Posterior vena cava (tissue), 2 donors: ENCODE data around the gene UFL1. TPM values are rescaled to one million over a fixed set of nuclear protein-coding genes. Genes with fewer than 3 reads are reported as not detected.
"Not testable (repeated sequence)": the region's sequence is repeated elsewhere in the genome, so short reads cannot be mapped to it uniquely, and the experiment has no call there.

ENCODE experiments used
- DNase-seq: peaks from one replicate; pipeline ENCODE4 v3.0.0-alpha.2; 2020; ENCODE audit warnings: low spot score
- intact Hi-C, 2 donors: fragments of 100-400 bp; cut with DNase I; formaldehyde crosslinking; loops; one replicate each; pipeline versions ENCODE4 v1.14.1 to v1.14.2; 2022 to 2023
- long read RNA-seq, 2 donors: library from polyadenylated mRNA; unstranded; transcript quantifications; one replicate each; pipeline ENCODE4 v2.0.0, GENCODE V29; 2020 to 2021
- total RNA-seq, 2 donors: library from RNA; stranded (reverse); fragmentation: NEBNext Ultra II Directional; extraction: Animal tissue kit (Norgen Biotek cat#: 25700); gene quantifications; one replicate each; pipeline ENCODE4 v1.2.1, GENCODE V29; 2021
- donor health status: DM: yes; HTN: yes; CAD: no.
- donor health status: DM: yes; HTN: yes; CAD: no.

The UFL1 gene
- 10 to 100 TPM; 28.1 to 28.9 TPM for total RNA-seq
- long read RNA-seq, donor 1, full-length matches to known transcripts: 5 of 15 reads
- long read RNA-seq, donor 1, partial matches to known transcripts: 9 of 15 reads
- long read RNA-seq, donor 1, other reads (novel, unspliced or antisense): 1 of 15 reads
- long read RNA-seq, donor 2, full-length matches to known transcripts: 1 of 77 reads
- long read RNA-seq, donor 2, partial matches to known transcripts: 74 of 77 reads
- long read RNA-seq, donor 2, other reads (novel, unspliced or antisense): 2 of 77 reads

GRCh38 chr6:96521644-96522464 lies at the start of gene UFL1:
TSS of gene UFL1 (plus strand) at chr6:96521806. CDS start at chr6:96521874, 68 bp downstream.
- DNase-seq: peak; percentile 98
- intact Hi-C loops: loop anchor here in 1 of 2 donors (10.0 kb wide), 1 partner anchor 373 kb away; the partner anchor contains the start of gene NDUFAF4

DNA sequence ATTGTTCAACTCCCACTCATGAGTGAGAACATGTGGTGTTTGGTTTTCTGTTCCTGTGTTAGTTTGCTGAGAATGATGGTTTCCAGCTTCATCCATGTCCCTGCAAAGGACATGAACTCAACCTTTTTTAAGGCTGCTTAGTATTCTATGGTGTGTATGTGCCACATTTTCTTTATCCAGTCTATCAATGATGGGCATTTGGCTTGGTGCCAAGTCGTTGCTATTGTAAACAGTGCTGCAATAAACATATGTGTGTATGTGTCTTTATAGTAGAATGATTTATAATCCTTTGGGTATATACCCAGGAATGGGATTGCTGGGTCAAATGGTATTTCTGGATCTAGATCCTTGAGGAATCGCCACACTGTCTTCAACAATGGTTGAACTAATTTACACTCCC lies 49.3 kb upstream of the UFL1 start:
- intact Hi-C loops, DNase-seq: not testable (repeated sequence)

DNA sequence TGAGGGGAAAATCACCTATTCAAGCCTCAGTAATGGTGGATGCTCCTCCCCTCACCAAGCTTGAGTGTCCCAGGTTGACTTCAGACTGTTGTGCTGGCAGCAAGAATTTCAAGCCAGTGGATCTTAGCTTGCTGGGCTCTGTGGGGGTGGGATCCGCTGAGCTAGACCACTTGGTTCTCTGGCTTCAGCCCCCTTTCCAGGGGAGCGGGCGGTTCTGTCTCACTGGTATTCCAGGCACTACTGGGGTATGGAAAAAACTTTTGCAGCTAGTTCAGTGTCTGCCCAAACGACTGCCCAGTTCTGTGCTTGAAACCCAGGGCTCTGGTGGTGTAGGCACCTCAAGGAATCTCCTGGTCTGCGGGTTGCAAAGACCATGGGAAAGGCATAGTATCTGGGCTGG lies 42.9 kb upstream of the UFL1 start:
- DNase-seq: no peak
- intact Hi-C loops: no loop called here

DNA sequence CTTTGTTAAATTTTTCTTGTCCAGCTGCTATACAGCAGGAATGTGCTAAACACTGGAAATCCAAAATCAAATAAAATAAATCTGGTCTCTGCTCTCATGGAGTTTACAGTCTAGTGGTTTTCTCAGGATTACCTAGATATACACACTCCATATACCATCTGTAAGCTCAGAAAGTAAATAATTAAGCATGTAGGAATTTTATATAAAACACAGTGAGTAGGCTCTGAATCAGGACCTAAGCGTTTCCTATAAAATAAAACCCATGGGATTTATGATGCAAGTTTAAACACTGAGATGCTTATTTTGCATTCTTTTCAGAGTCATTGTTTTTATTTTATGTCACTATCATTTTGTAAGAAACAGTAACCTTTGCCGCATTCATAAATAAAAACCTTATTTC lies 29.7 kb upstream of the UFL1 start:
- intact Hi-C loops: no loop called here
- no peak for DNase-seq

DNA sequence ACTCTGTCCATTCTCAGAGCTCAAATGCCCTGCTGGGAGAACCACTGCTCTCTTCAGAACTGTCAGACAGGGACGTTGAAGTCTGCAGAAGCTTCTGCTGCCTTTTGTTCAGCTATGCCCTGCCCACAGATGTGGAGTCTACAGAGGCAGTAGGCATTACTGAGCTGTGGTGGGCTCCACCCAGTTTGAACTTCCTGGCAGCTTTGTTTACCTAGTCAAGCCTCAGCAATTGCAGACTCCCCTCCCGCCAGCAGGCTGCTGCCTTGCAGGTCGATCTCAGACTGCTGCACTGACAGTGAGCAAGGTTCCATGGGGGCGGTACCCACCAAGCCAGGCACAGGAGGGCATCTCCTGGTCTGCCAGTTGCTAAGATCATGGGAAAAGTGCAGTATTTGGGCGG lies 21.8 kb upstream of the UFL1 start:
- intact Hi-C loops: no loop called here
- DNase-seq: no peak

DNA sequence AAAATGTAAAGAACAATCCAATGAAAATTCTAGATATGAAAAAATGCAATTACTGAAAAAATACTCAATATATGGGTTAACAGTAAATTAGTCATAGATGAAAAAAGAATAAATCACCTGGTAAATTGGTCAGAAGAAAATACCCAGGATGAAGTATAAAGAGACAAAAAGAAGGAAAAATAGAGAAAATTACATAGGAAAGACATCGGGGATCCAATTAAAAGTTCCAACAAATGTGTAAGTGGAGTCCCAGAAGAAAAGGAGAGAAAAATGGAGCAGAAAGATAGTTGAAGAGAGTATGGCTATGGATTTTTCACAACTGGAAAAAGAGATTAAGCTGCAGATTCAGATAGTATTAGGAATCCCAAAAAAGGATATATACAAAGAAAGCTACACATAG lies 18.7 kb upstream of the UFL1 start:
- intact Hi-C loops: no loop called here
- DNase-seq: no peak

GRCh38 chr6:96505363-96505762 lies 16.2 kb upstream of the UFL1 start:
- intact Hi-C loops: no loop called here
- DNase-seq: no peak

- intact Hi-C loops: no loop called here
- DNase-seq: no peak
Measured at GRCh38 chr6:96509281-96509680, 12.3 kb upstream of the UFL1 start.

DNA sequence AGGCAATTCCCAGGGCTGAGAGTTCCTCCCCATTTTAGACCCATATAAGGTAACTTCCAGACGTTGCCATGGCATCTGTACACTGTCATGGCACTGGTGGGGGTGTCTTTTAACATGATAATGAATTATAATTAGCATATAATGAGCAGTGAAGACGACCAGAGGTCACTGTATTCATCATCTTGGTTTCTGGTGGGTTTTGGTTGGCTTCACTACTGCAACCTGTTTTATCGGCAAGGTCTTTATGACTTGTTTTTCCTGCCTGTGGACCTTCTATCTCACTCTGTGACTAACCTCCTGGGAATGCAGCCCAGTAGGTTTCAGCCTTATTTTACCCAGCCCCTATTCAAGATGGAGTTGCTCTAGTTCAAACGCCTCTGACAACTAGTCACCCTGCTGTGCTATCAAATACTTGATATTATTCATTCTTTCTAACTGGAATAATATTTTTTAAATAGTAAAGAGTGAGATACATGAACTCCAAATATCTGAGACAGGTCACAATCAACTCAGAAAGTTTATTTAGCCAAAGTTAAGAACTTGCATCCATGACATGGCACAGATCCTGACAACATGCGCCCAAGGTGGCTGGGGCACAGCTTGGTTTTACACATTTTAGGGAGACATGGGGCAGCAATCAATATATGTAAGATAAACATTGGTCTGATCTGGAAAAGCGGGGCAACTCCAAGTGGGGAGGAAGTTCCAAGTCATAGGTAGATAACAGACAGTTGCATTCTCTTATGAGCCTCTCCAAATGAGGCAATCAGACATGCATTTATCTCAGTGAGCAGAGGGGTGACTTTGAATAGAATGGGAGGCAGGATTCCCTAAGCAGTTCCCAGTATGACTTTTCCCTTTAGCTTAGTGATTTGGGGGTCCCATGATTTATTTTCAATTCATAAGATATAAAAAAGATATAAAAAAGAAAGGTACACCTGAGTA lies 1.2 kb upstream of the UFL1 start:
- intact Hi-C loops: loop anchor here in 1 of 2 donors (10.0 kb wide), 1 partner anchor 374 kb away; the partner anchor contains the start of gene NDUFAF4

GRCh38 chr6:96521306-96521643 lies 331 bp upstream of the UFL1 start:
- DNase-seq: no peak
- intact Hi-C loops: loop anchor here in 1 of 2 donors (10.0 kb wide), 1 partner anchor 374 kb away; the partner anchor contains the start of gene NDUFAF4

More for the DNA sequence above, 1.2 kb upstream of the UFL1 start:
- DNase-seq: no peak

GRCh38 chr6:96522465-96523009 lies 931 bp downstream of the UFL1 start:
- DNase-seq: no peak
- intact Hi-C loops: loop anchor here in 1 of 2 donors (10.0 kb wide), 1 partner anchor 372 kb away; the partner anchor contains the start of gene NDUFAF4

DNA sequence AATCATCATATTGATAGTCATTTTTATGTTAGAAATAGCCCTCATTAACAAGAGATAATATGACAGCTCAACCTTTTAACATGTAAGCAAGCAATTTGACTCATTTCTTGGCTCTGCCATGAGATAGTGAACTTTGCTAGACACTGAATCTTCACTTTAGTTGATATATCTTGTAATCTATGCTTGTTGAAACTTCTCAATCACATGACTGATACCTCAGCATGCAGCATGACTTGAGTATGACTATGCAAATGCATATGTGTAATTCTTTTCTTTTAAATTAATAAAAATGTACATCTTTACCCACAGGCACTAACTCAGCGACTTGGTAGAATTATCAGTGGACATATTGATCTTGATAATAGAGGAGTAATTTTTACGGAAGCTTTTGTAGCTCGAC lies 6.6 kb downstream of the UFL1 start:
- intact Hi-C loops: loop anchor here in 1 of 2 donors (10.0 kb wide), 1 partner anchor 367 kb away; the partner anchor contains the start of gene NDUFAF4
- no peak for DNase-seq

DNA sequence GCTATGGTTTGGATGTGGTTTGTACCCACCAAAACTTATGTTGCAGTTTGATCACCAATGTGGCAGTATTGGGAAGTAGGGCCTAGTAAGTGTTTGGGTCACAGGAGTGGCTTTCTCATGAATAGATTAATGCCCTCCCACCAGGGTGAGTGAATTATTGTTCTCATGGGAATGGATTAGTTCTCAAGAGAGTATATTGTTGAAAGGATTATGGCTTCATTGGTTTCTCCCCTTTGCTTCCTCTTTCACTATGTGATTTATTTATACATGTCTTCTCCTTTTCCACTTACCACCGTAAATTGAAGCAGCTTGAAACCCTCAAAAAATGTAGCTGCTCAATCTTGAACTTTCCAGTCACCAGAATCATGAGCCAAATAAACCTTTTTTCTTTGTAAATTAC lies 10.8 kb downstream of the UFL1 start:
- intact Hi-C loops: no loop called here

DNA sequence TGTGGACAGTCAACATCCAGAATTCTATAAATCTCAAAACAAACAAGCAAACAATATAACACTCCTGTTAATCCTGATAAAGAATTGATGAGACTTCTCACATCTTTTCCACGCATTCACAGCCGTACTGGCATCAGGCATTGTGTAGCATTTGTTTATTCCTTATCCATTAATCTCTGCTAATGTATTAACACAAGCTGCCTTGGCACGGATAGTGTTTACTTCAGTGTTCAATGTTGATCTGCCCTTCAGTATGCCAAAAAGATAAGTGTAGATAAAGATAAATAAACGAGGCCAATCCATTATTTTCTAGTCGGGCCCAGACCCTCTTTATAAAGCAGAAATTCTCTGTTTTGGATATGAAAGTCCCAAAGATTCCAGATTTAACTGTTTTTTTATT lies 16.1 kb downstream of the UFL1 start:
- no peak for DNase-seq
- intact Hi-C loops: no loop called here

More for the DNA sequence above, 10.8 kb downstream of the UFL1 start:
- DNase-seq: no peak

DNA sequence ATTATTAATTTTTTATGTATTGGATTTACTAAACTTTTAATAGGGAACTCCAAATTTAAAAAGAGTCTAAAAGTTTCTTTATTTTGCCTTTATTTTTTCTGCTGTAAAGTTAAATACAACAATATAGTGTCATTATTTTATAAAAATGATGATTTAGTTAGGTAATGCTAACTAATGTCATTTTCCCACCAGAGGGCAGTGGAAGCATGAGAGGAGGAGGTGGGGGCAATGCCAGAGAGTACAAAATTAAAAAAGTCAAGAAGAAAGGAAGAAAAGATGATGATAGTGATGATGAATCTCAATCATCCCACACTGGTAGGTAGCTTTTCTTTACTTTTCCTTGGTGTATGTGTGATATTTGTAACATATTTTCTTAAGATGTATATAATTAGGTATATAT lies 21.1 kb downstream of the UFL1 start:
- intact Hi-C loops: loop anchor here in 1 of 2 donors (10.0 kb wide), 1 partner anchor 512 kb away; no protein-coding TSS in a partner anchor
- DNase-seq: no peak

DNA sequence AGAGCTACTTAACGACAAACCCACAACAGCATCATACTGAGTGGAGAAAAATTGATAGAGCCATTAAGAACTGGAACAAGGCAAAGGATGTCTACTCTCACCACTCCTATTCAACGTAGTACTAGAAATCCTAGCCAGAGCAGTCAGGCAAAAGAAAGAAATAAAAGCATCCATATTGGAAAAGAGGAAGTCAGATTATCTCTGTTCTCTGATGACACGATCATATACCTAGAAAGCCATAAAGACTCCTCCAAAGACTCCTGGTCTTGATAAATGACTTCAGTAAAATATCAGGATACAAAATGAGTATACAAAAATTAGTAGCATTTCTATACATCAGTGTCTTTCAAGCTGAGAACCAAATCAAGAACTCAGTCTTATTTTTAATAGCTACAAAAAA lies 24.3 kb downstream of the UFL1 start:
- no peak for DNase-seq
- intact Hi-C loops: loop anchor here in 1 of 2 donors (10.0 kb wide), 1 partner anchor 509 kb away; no protein-coding TSS in a partner anchor

GRCh38 chr6:96547654-96548053 lies 26.0 kb downstream of the UFL1 start:
- intact Hi-C loops: loop anchor here in 1 of 2 donors (10.0 kb wide), 1 partner anchor 507 kb away; no protein-coding TSS in a partner anchor
- DNase-seq: no peak

- no peak for DNase-seq
- intact Hi-C loops: no loop called here
Measured at GRCh38 chr6:96554558-96554957, 33.0 kb downstream of the UFL1 start.

GRCh38 chr6:96559740-96560139 lies 38.1 kb downstream of the UFL1 start:
- DNase-seq, intact Hi-C loops: not testable (repeated sequence)
